Suprapubic skin (tissue), 4 donors: ENCODE measurements around the gene ZNF888. TPM values are rescaled to one million over a fixed set of nuclear protein-coding genes. Genes with fewer than 3 reads are reported as not detected.
"Not testable (repeated sequence)": the region's sequence is repeated elsewhere in the genome, so short reads cannot be mapped to it uniquely, and the experiment has no call there.

Experiments
- DNase-seq, 2 donors: peaks; one replicate each; pipeline ENCODE4 v3.0.0-alpha.2; 2019; ENCODE audit warnings: low spot score in 2 of 2
- H3K27ac ChIP-seq: fragments of 200-600 bp; sonication (generic); one replicate; pipeline ENCODE4 v1.5.1; 2019
- H3K27me3 ChIP-seq: fragments of 200-600 bp; sonication (generic); one replicate; pipeline ENCODE4 v1.5.1; 2019
- H3K36me3 ChIP-seq: fragments of 200-600 bp; sonication (generic); one replicate; pipeline ENCODE4 v1.5.1; 2019
- H3K4me1 ChIP-seq: fragments of 200-600 bp; sonication (generic); one replicate; pipeline ENCODE4 v1.5.1; 2019
- H3K4me3 ChIP-seq: fragments of 200-600 bp; sonication (generic); one replicate; pipeline ENCODE4 v1.5.1; 2019; ENCODE audit warnings: mild to moderate bottlenecking
- H3K9me3 ChIP-seq: fragments of 200-600 bp; sonication (generic); one replicate; pipeline ENCODE4 v1.5.1; 2019
- CTCF ChIP-seq, 2 donors: fragments of 200-600 bp in 1 of 2; fragments of 450-650 bp in 1 of 2; sonication (generic) in 1 of 2; IDR thresholded peaks; one replicate each; pipeline ENCODE4 v1.5.1; 2016 to 2019; ENCODE audit warnings: antibody characterized with exemption in 2 of 2, mild to moderate bottlenecking in 1 of 2, moderate library complexity in 1 of 2
- EP300 ChIP-seq: sonication (generic); formaldehyde crosslinking; IDR thresholded peaks from one replicate; pipeline ENCODE4 v1.6.1; 2017; ENCODE audit warnings: antibody characterized with exemption
- POLR2A ChIP-seq, 2 donors: fragments of 450-650 bp; IDR thresholded peaks; one replicate each; pipeline ENCODE4 v1.6.1; 2017; ENCODE audit warnings: antibody characterized with exemption in 2 of 2, mild to moderate bottlenecking in 2 of 2, moderate library complexity in 2 of 2
- POLR2AphosphoS5 ChIP-seq, 3 donors: sonication (generic); formaldehyde crosslinking; IDR thresholded peaks; one replicate each; pipeline ENCODE4 v1.6.1; 2017; ENCODE audit warnings: antibody characterized with exemption in 3 of 3
- WGBS: methylation state at CpG from one replicate; pipeline ENCODE4 v1.1.5; 2018; 5-methylcytosine and 5-hydroxymethylcytosine counted together
- total RNA-seq, 4 donors: library from RNA; depleted of rRNA; stranded (reverse); fragments of >200 nt; gene quantifications; one replicate each; pipeline ENCODE4 v1.1.0, GENCODE V29; 2016

Gene ZNF888
- total RNA-seq, 4 donors from 2014 or later, result 3.5 to 5.3 (median 4.5) TPM

- peaks cover 75% of the 10 kb centered on the region for H3K36me3 ChIP-seq
Measured at GRCh38 chr19:52889076-52889475, 34.2 kb downstream of the ZNF888 start.

GRCh38 chr19:52880895-52881389 lies 42.3 kb downstream of the ZNF888 start:
- Histone ChIP-seq H3K27ac (no peak overlapping the region), H3K36me3 (peaks cover 77% of the 10 kb centered on the region), H3K4me1 (no peaks in the 10 kb centered on the region), H3K9me3 (peaks cover 26% of the 10 kb centered on the region), H3K4me3 (no peak overlapping the region), H3K27me3 (no peaks in the 10 kb centered on the region)
- TF ChIP-seq CTCF (IDR thresholded peaks at IDR 0.05), result no peak
- TF ChIP-seq EP300, result no peak
- TF ChIP-seq POLR2A (IDR thresholded peaks at IDR 0.05), result no peak
- TF ChIP-seq POLR2AphosphoS5 (IDR thresholded peaks at IDR 0.05), result no peak
- 94% methylated on average over 11 of the region's 11 CpGs for WGBS
- DNase-seq, result no peak

More at GRCh38 chr19:52889076-52889475, 34.2 kb downstream of the ZNF888 start:
- WGBS, result 83% methylated on average over 7 of the region's 7 CpGs
- DNase-seq, result no peak
- no peaks in the 10 kb centered on the region for H3K9me3 ChIP-seq
- no peaks in the 10 kb centered on the region for H3K27me3 ChIP-seq
- no peak overlapping the region for H3K27ac ChIP-seq
- no peak for TF ChIP-seq CTCF (IDR thresholded peaks at IDR 0.05)
- no peak for TF ChIP-seq EP300
- TF ChIP-seq POLR2A (IDR thresholded peaks at IDR 0.05), result no peak
- no peak for TF ChIP-seq POLR2AphosphoS5 (IDR thresholded peaks at IDR 0.05)
- H3K4me1 ChIP-seq, result no peaks in the 10 kb centered on the region
- H3K4me3 ChIP-seq, result no peak overlapping the region

GRCh38 chr19:52872996-52873395 lies 50.2 kb downstream of the ZNF888 start:
- 80% methylated on average over 6 of the region's 6 CpGs for WGBS
- not testable (repeated sequence) for DNase-seq

GRCh38 chr19:52871466-52871865 lies 51.8 kb downstream of the ZNF888 start:
- TF ChIP-seq CTCF (IDR thresholded peaks at IDR 0.05) (no peak), EP300 (no peak), POLR2AphosphoS5 (IDR thresholded peaks at IDR 0.05) (no peak), POLR2A (IDR thresholded peaks at IDR 0.05) (no peak)
- H3K9me3 ChIP-seq, result no peaks in the 10 kb centered on the region
- no peak for DNase-seq
- 87% methylated on average over 3 of the region's 3 CpGs for WGBS
- H3K4me3 ChIP-seq, result no peak overlapping the region
- H3K36me3 ChIP-seq, result peaks cover 3% of the 10 kb centered on the region
- H3K27me3 ChIP-seq, result no peaks in the 10 kb centered on the region
- no peak overlapping the region for H3K27ac ChIP-seq
- no peaks in the 10 kb centered on the region for H3K4me1 ChIP-seq

More at GRCh38 chr19:52872996-52873395, 50.2 kb downstream of the ZNF888 start:
- H3K4me3 ChIP-seq, H3K9me3 ChIP-seq, H3K27ac ChIP-seq, H3K27me3 ChIP-seq, H3K4me1 ChIP-seq, H3K36me3 ChIP-seq: not testable (repeated sequence)

- not testable (repeated sequence) for DNase-seq, H3K9me3 ChIP-seq, H3K27me3 ChIP-seq, H3K4me3 ChIP-seq, H3K27ac ChIP-seq, H3K36me3 ChIP-seq, H3K4me1 ChIP-seq
- WGBS, result 77% methylated on average over 11 of the region's 11 CpGs
Measured at GRCh38 chr19:52868031-52868430, 55.2 kb downstream of the ZNF888 start.

GRCh38 chr19:52857378-52858191 lies 65.6 kb downstream of the ZNF888 start, which contains the start of gene ZNF468:
Gene ZNF468 (minus strand): TSS chr19:52857619. CDS start chr19:52854272, 3,347 bp downstream.
- DNase-seq, result peak; percentile 82 to 90
- peaks cover 18% of the 10 kb centered on the region for H3K36me3 ChIP-seq
- TF ChIP-seq POLR2A (IDR thresholded peaks at IDR 0.05), result peak in 1 of 2 donors; percentile 31
- not testable (repeated sequence) for H3K4me1 ChIP-seq, H3K27me3 ChIP-seq, H3K9me3 ChIP-seq
- H3K27ac ChIP-seq, result peak within 1 kb of the TSS; percentile 72
- WGBS, result 11% methylated on average over 24 of the region's 43 CpGs
- H3K4me3 ChIP-seq, result peak within 1 kb of the TSS; percentile 62

- peak overlapping the region; percentile 72 for H3K27ac ChIP-seq
- peaks cover 26% of the 10 kb centered on the region for H3K36me3 ChIP-seq
- not testable (repeated sequence) for H3K27me3 ChIP-seq, DNase-seq, H3K4me1 ChIP-seq, H3K9me3 ChIP-seq
- 6% methylated on average over 31 of the region's 31 CpGs for WGBS
- H3K4me3 ChIP-seq, result peak overlapping the region; percentile 62
Measured at GRCh38 chr19:52856540-52857377, 66.5 kb downstream of the ZNF888 start.
